Measurements from ENCODE around the gene PML.
"Not testable (repeated sequence)": the region's sequence is repeated elsewhere in the genome, so short reads cannot be mapped to it uniquely, and the experiment has no call there.

The PML gene

DNA sequence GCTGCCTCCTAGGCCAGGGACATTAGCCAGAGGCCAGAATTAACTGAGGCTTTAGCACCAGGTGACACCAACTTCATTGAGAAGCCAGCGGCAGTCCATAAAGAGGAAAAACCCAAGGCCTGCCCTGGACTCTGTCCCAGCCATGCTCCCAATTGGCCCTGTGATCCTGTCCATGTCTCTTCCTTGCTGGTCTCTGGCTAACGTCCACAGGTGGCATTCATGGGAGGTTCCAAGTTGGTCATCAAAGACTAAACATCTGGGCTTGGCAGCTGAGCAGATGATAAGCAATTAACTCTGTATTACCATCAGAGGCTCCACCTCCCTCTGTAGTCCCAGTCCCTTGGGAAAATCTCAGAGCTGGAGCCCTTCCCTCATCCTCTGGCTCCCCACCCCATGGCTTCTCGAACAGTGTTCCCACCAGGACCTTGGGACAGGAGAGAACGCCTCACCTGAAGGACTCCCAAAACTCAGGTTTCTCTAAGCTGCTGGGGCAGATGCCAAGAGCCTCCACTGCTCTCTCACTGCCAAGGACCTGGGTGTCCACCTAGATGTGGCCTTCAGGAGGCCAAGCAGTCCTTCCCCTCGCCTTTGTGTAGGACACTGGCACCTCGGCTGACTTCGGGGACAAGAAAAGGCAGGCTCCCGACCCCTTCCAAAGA, 47.4 kb downstream of the PML start:
- no peak for DNase-seq

DNA sequence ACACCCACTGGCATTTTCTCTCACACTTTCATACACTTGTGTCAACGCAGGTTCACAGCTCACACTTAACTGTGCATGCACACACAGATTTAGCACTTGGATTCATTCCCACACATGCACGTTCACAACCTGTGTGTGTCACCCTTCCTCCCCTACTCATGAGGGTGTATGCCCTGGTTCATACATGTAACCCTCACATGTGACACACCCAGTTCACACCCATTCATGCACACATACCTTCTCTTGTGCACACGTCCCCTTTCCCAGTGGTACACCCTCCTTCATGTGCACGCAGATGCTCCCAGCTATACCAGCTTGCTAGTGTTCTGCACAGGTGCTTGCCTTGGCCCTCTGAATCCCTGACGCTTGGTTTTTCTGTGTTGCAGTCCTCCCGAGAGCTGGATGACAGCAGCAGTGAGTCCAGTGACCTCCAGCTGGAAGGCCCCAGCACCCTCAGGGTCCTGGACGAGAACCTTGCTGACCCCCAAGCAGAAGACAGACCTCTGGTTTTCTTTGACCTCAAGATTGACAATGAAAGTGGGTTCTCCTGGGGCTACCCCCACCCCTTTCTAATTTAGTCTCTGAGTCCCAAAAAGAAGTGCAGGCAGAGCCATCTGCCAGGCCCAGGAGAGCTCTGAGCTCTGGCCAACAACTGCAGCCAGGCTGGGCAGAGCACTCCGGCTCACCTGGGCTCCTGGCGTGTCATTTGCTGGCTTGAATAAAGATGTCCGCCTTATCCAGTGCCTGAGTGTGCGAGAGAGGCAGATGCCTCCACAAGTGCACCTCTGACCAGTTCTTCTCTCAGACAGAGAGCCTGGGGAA, 48.3 kb downstream of the PML start:
- DNase-seq: no peak

GRCh38 chr15:74043425-74044266, 49.1 kb downstream of the PML start:
- no peak for DNase-seq

DNA sequence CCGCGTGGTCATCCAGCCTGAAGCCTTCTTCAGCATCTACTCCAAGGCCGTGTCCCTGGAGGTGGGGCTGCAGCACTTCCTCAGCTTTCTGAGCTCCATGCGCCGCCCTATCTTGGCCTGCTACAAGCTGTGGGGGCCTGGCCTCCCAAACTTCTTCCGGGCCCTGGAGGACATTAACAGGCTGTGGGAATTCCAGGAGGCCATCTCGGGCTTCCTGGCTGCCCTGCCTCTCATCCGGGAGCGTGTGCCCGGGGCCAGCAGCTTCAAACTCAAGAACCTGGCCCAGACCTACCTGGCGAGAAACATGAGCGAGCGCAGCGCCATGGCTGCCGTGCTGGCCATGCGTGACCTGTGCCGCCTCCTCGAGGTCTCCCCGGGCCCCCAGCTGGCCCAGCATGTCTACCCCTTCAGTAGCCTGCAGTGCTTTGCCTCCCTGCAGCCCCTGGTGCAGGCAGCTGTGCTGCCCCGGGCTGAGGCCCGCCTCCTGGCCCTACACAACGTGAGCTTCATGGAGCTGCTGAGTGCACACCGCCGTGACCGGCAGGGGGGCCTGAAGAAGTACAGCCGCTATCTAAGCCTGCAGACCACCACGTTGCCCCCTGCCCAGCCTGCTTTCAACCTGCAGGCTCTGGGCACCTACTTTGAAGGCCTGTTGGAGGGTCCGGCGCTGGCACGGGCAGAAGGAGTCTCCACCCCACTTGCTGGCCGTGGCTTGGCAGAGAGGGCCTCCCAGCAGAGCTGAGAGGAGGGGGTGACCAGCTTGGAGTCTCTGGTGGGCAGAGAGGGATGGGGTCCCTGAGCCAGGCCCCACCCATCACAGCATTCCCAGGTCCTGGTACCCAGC, 50.0 kb downstream of the PML start:
- DNase-seq: no peak

DNA sequence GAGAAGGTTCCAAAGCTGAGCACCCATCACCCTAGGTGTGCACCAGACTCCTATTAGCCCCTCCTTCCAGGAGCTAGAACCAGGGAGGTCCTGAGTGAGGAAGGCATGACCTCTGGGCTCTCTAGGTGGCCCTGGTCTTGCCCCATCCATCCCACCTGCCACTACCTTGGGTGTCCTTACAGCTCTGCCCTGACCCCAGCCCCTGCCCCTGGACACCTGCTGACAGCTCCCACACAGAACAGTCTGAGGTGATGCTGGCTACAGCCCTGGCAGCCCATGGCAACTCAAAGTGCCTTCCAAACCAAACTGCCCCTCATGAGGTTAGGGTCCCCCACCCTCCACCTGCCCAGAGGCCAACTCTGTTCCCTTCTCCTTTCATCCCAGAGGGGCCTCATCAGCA, 50.7 kb downstream of the PML start:
- DNase-seq: no peak

DNA sequence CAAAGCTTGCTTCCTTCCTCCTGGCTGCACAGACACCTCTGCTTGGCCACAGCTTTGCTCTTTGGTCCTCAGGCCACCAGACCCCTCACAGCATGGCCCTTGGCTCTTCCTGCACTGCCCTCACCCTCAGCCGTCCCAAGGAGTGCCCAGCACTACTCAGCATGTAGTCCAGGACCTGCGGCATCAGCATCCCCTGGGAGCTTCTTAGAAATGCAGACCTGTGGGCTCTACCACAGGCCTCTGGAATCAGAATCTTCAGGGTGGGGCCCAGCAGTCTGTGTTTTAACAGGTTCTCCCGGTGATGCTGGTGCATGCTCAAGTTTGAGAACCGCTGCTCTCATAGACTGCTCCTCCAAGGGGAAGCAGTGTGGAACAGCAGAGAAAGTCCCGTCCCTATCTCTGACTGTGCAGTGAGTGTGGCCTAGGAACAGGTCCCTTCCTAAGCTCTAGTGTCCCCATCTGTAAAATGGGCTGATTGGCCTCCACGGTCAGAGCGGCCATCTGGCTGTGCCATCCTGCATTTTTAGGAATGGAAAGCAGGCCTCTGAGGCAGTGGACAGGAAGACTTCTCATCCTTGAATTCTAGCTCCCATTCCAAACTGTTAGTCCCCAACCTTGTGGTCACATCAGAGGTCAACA, 51.2 kb downstream of the PML start:
- no peak for DNase-seq

DNA sequence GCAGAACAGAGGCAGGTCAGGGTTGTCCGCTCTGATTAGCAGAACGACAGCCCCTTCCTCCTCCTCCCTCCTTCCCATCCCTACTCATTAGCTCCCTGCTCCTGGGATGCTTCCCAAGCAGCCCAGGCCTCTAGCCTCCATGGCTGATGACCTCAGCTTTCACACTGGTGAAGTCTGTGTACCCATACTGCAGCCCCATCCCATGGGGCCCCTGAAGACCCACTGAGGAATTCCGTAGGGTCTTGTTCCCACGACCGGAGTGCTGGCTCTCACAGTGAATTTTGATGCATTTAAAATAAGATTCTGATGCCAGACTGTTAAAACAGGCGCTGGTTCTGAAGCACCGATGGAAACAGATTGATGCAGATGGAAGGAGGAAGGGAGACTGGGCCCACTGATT, 51.8 kb downstream of the PML start:
- DNase-seq: no peak

GRCh38 chr15:74050127-74050526, 55.6 kb downstream of the PML start:
- no peak for DNase-seq

DNA sequence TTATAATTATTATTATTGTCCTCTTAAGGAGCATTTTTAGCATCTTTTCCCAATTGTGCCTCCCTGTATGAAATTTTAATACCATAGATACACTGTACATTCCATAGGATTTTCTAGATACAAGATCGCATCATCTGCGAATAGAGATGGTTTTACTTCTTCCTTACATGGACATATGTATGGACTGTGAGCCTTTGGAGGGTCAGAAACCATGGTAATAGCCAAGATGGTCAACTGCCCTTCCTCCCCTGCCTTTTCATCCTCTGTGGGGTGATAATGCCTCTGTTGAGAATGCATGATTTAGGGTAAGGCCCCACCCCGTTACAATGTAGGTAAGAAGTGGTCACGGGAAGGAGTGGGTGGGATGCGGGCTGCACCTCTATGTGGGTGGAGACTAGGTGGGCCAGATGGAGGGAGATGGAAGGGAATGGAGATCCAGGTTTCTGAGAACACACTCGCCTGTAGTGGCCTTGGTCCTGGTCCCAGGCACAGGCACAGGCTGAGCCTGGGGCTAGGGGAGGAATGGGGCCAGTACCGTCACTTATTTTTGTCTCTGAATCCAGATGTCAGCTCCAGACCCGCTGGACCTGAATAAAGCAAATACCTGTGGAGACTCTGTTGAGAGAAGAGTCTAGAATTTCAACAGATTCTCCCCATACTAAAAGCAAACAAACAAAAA, 56.2 kb downstream of the PML start:
- no peak for DNase-seq

DNA sequence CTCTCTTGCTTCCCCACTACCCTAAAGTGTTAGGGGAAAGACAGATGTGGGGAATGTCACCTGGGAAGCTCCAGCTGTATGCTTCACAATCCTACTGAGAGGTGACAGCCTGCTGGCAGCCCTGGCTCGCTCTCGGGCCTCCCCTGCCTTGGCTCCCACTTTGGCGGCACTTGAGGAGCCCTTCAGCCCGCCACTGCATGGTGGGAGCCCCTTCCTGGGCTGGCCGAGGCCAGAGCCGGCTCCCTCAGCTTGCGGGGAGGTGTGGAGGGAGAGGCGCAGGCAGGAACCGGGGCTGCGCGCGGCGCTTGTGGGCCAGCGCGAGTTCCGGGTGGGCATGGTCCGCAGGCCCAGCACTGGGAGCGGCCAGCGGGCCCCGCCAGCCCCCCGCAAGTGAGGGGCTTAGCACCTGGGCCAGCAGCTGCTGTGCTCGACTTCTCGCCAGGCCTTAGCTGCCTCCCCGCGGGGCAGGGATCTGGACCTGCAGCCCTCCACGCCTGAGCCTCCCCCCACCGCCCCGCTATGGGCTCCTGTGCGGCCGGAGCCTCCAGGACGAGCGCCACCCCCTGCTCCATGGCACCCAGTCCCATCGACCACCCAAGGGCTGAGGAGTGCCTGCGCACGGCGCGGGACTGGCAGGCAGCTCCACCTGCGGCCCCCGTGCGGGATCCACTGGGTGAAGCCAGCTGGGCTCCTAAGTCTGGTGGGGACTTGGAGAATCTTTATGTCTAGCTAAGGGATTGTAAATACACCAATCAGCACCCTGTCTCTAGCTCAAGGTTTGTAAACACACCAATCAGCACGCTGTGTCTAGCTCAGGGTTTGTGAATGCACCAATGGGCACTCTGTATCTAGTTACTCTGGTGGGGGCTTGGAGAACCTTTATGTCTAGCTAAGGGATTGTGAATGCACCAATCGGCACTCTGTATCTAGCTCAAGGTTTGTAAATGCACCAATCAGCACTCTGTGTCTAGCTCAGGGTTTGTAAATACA, 58.0 kb downstream of the PML start:
- not testable (repeated sequence) for DNase-seq

- no peak for DNase-seq
These were observed 59.0 kb downstream of the PML start for GRCh38 chr15:74053517-74053916.

- peak; percentile 60 for DNase-seq
These were observed 59.5 kb downstream of the PML start for GRCh38 chr15:74053941-74054529.

DNA sequence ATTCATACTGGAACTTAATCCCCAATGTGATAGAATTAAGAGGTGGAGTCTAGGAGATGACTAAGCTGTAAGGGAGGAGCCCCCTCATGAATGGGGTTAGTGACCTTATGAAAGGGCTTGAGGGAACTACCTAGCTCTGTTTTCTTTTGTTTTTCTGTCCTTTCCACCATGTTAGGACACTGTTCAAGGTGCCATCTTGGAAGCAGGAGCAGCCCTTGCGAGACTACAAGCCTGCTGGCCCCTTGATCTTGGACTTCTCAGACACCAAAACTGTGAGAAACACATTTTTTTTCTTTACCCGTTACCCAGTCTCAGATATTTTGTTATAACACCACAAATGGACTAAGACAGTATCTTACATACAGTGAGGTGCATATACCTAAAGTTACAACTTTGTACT, 61.3 kb downstream of the PML start:
- DNase-seq: no peak

DNA sequence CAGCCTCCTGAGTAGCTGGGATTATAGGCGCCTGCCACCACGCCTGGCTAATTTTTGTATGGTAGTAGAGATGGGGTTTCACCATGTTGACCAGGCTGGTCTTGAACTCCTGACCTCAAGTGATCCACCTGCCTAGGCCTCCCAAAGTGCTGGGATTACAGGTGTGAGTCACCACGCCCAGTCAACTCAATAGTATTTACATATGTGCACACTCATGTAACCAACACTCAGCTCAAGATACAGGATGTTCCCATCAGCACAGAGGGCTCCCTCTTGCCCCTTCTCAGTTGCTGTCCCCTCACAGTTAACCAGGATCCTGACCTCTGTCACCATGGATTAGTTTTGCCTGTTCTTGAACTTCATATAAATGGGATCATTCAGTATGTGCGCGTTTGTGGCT, 61.8 kb downstream of the PML start:
- not testable (repeated sequence) for DNase-seq

DNA sequence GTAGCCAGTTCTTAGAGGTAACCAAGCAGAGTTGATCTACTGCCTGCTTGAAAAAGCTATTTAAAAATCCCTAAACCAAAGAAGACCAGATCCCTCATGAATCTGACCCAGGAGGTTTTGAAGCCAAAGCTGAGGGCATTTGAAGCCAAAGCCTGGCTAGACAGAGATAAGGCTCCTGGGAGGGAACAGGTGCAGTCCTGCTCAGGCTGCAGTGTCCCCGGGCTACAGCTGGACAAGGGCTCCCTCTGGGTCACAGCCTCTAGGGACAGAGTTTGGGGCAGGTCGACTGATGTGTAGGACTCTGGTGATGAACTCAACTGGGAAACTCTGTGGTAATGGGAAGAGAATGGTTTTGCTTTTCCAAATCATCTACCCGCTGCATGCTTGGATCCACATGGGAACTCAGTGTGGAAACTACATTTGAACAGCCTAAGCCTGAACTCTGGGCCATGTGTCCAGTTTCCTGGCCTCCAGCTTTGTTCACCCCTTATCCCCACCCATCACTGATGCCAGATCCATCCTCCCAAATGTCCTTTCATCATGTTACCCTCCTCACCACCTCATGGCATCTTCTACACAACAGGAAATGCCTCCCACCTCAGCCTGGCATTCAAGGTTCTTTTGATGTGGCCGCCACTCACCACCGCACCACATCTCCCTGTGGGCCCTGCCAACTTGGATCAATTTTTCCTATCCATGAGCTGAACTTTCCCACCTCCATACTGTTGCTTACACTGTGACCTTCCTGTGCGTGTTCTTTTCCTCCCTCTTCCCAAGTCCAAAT, 64.7 kb downstream of the PML start:
- DNase-seq: not testable (repeated sequence)

DNA sequence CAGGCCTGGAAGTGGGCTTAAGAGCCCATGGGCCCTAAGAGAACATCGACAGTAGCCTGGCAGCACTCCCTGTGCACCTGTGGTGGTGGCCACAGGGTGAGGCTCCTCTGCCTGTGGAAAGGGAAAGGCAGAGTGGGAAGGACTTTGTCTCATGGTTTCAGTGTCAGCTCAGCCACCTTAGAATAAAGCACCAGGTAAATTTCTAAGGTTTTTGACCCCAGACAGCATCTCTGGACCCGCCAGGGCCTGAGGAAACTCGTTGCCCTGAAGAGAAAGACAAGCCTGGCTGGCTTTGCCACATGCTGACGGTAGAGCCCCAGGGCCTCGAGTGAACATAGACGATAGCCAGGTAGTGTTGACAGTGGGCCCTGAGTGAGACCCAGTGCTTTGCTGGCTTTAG, 65.7 kb downstream of the PML start:
- DNase-seq: no peak

GRCh38 chr15:74062236-74062635, 67.7 kb downstream of the PML start:
- no peak for DNase-seq

DNA sequence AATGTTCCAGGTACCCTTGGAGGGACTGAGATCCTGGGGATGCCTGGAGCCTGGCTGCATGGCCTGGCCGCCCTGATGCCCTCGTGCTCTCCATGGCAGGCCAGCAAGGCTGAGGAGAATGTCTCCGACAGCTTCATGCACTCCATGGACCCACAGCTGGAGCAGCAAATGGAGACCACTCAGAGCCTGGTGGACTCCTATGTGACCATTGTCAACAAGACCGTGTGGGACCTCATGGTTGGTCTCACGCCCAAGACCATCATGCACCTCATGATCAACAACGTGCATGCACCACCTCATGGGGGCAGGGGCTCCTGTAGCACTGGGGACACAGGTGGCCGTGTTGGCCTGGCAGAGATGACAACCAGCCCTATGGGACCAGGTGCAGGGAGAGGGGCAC, 68.2 kb downstream of the PML start:
- no peak for DNase-seq
